B cell (primary cell): Measurements from ENCODE around the gene CNTN4. TPM values are rescaled to one million over a fixed set of nuclear protein-coding genes. Genes with fewer than 3 reads are reported as not detected.

Experiments
- ATAC-seq: fragments of 200-7000 bp; cut with Tn5 transposase; one replicate; pipeline ENCODE4 v1.10.0; 2021; ENCODE audit warnings: low read depth, mild to moderate bottlenecking, moderate number of reproducible peaks, moderate library complexity
- CTCF ChIA-PET: fragments of 350-600 bp; sonication (Branson Sonifier 250); formaldehyde crosslinking; loops from one replicate; lab custom pipeline; 2021; ENCODE audit warnings: antibody characterized with exemption, inconsistent platforms; lab: Charles Lee
- POLR2A ChIA-PET: fragments of 350-600 bp; sonication (Branson Sonifier 250); formaldehyde crosslinking; loops from one replicate; lab custom pipeline; 2021; ENCODE audit warnings: antibody characterized with exemption; lab: Charles Lee
- DNase-seq: peaks from one replicate; pipeline ENCODE4 v3.0.0; 2013
- H2AFZ ChIP-seq: 2 replicates; pipeline ENCODE4 v1.6.1; 2012; ENCODE audit warnings: mild to moderate bottlenecking, low read depth, low read length; ENCODE audit not compliant: insufficient read depth, poor library complexity, severe bottlenecking
- H3K27ac ChIP-seq, 2 donors: 1 replicate in 1 of 2; 2 replicates in 1 of 2; pipeline ENCODE4 v1.5.1; 2012 to 2013; ENCODE audit warnings: low read length in 2 of 2, mild to moderate bottlenecking in 2 of 2, moderate library complexity in 1 of 2
- H3K27me3 ChIP-seq, 4 experiments: fragments of 200-600 bp in 1 of 4; sonication (generic) in 1 of 4; replicated peaks in 1 of 4; 1 replicate in 2 of 4; 2 replicates in 2 of 4; pipeline versions ENCODE4 v1.6.1 to v1.7.0; 2013 to 2016; ENCODE audit warnings: low read length in 3 of 4, mild to moderate bottlenecking in 2 of 4, mixed read lengths in 1 of 4, moderate library complexity in 1 of 4; ENCODE audit not compliant: insufficient read depth in 4 of 4, control insufficient read depth in 3 of 4; ENCODE audit errors: control extremely low read depth in 1 of 4
- H3K36me3 ChIP-seq, 2 experiments: replicated peaks in 1 of 2; 1 replicate in 1 of 2; 2 replicates in 1 of 2; pipeline versions ENCODE4 v1.6.1 to v1.7.1; 2013; ENCODE audit warnings: low read length in 1 of 2; ENCODE audit not compliant: insufficient read depth in 2 of 2, control insufficient read depth in 1 of 2; ENCODE audit errors: control extremely low read depth in 1 of 2, extremely low read depth in 1 of 2
- H3K4me1 ChIP-seq, 2 donors: fragments of 200-600 bp in 1 of 2; sonication (generic) in 1 of 2; 1 replicate in 1 of 2; 2 replicates in 1 of 2; pipeline versions ENCODE4 v1.5.1 to v1.6.1; 2013 to 2017; ENCODE audit warnings: low read length in 2 of 2; ENCODE audit not compliant: control insufficient read depth in 2 of 2, insufficient read depth in 2 of 2
- H3K4me2 ChIP-seq: replicated peaks from 2 replicates; pipeline ENCODE3; 2012; ENCODE audit warnings: mild to moderate bottlenecking, low read depth, low read length; ENCODE audit not compliant: poor library complexity, severe bottlenecking
- H3K4me3 ChIP-seq, 5 experiments: fragments of 200-600 bp in 1 of 5; sonication (generic) in 1 of 5; 1 replicate in 3 of 5; 2 replicates in 2 of 5; pipeline versions ENCODE4 v1.5.1 to v1.7.0; 2011 to 2016; ENCODE audit warnings: low read length in 4 of 5, mild to moderate bottlenecking in 4 of 5, low read depth in 2 of 5, control low read depth in 1 of 5, moderate library complexity in 1 of 5; ENCODE audit not compliant: insufficient read depth in 1 of 5; ENCODE audit errors: control extremely low read depth in 1 of 5, extremely low read depth in 1 of 5
- H3K79me2 ChIP-seq: fragments of 200-600 bp; sonication (generic); one replicate; pipeline ENCODE4 v1.6.0; 2016; ENCODE audit warnings: low read length; ENCODE audit not compliant: control insufficient read depth, insufficient read depth
- H3K9ac ChIP-seq: fragments of 200-600 bp; sonication (generic); 2 replicates; pipeline ENCODE4 v1.6.1; 2017; ENCODE audit warnings: mild to moderate bottlenecking, low read length, moderate library complexity
- H3K9me3 ChIP-seq, 3 donors: one replicate each; pipeline versions ENCODE4 v1.6.1 to v1.7.1; 2013; ENCODE audit warnings: low read length in 2 of 3; ENCODE audit not compliant: control insufficient read depth in 2 of 3, insufficient read depth in 1 of 3; ENCODE audit errors: control extremely low read depth in 1 of 3
- H4K20me1 ChIP-seq: 2 replicates; pipeline ENCODE4 v1.6.0; 2012; ENCODE audit warnings: mild to moderate bottlenecking, low read length; ENCODE audit not compliant: insufficient read depth, control insufficient read depth, poor library complexity, severe bottlenecking
- H3K27ac Mint-ChIP-seq: one replicate; pipeline ENCODE4 v1.8.0; 2021; ENCODE audit warnings: mixed read lengths
- H3K27me3 Mint-ChIP-seq: one replicate; pipeline ENCODE4 v1.8.0; 2021; ENCODE audit warnings: mixed read lengths
- H3K4me1 Mint-ChIP-seq: one replicate; pipeline ENCODE4 v1.8.0; 2021; ENCODE audit warnings: mixed read lengths
- H3K4me3 Mint-ChIP-seq: one replicate; pipeline ENCODE4 v1.8.0; 2021; ENCODE audit warnings: mixed read lengths
- H3K9me3 Mint-ChIP-seq: one replicate; pipeline ENCODE4 v1.8.0; 2022; ENCODE audit warnings: mixed read lengths; ENCODE audit not compliant: insufficient read depth
- EZH2 ChIP-seq: IDR thresholded peaks from 2 replicates; pipeline ENCODE4 v1.6.1; 2012; ENCODE audit warnings: borderline replicate concordance, low read depth, mild to moderate bottlenecking, moderate library complexity, low read length; ENCODE audit not compliant: insufficient read depth, poor library complexity, severe bottlenecking
- WGBS: methylation state at CpG from one replicate; pipeline ENCODE4 v1.1.5; 2013; ENCODE audit warnings: missing lambda C conversion rate; ENCODE audit not compliant: insufficient coverage; 5-methylcytosine and 5-hydroxymethylcytosine counted together
- intact Hi-C: fragments of 100-400 bp; cut with micrococcal nuclease; formaldehyde crosslinking; loops from one replicate; pipeline ENCODE4 v1.10.0; 2022
- polyA plus RNA-seq: library from polyadenylated mRNA; depleted of rRNA; stranded (reverse); fragments of >200 nt; gene quantifications from 2 replicates; pipeline ENCODE4 v1.2.3, GENCODE V29; 2012
- total RNA-seq, 2 donors: library from RNA; stranded (reverse); fragments of 120-200 nt in 1 of 2; gene quantifications; 1 replicate in 1 of 2; 2 replicates in 1 of 2; pipeline versions ENCODE4 v1.2.3 to v1.2.4, GENCODE V29; 2013 to 2022
- TF ChIP-seq, protein P1 (sequence below): fragments of 200-600 bp; IDR thresholded peaks from one replicate; pipeline ENCODE4 v1.8.0; 2022; ENCODE audit warnings: antibody characterized with exemption, mild to moderate bottlenecking

The CNTN4 gene
- total and polyA plus RNA-seq, 2 donors (not counting 1 experiment from before 2014, with no cell fraction given): 0.05 TPM; not detected in 1

DNA sequence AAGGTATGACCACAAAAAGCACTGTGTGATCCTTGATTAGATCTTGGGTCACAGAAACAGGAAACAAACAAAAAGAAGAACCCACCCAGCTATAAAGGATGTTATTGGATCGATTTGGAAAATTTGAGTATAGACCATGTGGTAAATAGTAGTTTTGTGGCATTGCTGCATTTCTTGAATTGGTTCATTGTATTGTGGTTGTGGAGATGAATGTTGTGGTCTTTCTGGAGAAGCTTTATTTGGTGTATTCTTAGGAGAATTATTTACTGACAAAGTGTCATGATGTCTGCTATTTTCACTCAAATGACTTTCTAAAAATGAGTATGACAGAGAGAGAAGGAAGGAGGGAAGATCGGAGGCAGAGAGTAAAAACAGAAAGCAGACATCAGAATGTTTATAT is 406.2 kb downstream of the CNTN4 start:
- Histone ChIP-seq H4K20me1 (no peaks in the 10 kb centered on the region), H3K9ac (no peak overlapping the region), H3K9me3 (no peaks in the 10 kb centered on the region), H2AFZ (no peak overlapping the region), H3K4me1 (no peaks in the 10 kb centered on the region), H3K4me2 (no peak overlapping the region), H3K79me2 (no peaks in the 10 kb centered on the region), H3K27ac (no peak overlapping the region), H3K4me3 (no peak overlapping the region), H3K27me3 (no peaks in the 10 kb centered on the region), H3K36me3 (no peaks in the 10 kb centered on the region)
- ATAC-seq (no peak), DNase-seq (no peak)
- no peaks in the 10 kb centered on the region for H3K4me1 Mint-ChIP-seq
- H3K27ac Mint-ChIP-seq: no peak overlapping the region
- CTCF ChIA-PET: no interaction called here
- 39% methylated on average over 2 of the region's 2 CpGs for WGBS
- no peaks in the 10 kb centered on the region for H3K27me3 Mint-ChIP-seq
- intact Hi-C loops: no loop called here
- H3K9me3 Mint-ChIP-seq: peaks cover 2% of the 10 kb centered on the region
- TF ChIP-seq, protein P1, sequence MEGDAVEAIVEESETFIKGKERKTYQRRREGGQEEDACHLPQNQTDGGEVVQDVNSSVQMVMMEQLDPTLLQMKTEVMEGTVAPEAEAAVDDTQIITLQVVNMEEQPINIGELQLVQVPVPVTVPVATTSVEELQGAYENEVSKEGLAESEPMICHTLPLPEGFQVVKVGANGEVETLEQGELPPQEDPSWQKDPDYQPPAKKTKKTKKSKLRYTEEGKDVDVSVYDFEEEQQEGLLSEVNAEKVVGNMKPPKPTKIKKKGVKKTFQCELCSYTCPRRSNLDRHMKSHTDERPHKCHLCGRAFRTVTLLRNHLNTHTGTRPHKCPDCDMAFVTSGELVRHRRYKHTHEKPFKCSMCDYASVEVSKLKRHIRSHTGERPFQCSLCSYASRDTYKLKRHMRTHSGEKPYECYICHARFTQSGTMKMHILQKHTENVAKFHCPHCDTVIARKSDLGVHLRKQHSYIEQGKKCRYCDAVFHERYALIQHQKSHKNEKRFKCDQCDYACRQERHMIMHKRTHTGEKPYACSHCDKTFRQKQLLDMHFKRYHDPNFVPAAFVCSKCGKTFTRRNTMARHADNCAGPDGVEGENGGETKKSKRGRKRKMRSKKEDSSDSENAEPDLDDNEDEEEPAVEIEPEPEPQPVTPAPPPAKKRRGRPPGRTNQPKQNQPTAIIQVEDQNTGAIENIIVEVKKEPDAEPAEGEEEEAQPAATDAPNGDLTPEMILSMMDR: no peak
- TF ChIP-seq EZH2: no peak
- no peak overlapping the region for H3K4me3 Mint-ChIP-seq
- POLR2A ChIA-PET: no interaction called here

DNA sequence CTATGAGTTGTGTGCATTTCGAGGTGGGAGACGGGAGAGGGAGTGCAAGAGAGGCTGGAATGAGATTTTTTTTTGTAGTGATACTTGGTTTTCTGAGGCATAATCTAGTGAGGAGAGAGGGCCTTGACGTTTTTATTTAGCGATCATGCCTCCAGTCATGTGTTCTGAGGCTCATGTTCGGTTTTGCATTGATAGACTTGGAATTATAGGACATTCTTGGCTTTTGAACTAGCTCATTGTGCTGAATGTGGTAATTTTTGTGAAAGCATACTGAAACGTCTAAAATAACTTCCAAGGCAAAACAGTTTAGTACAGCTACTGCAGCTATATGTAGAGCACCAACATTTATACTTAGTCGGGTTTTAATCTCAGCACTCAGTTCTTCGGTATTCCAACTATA is 408.1 kb downstream of the CNTN4 start:
- no peaks in the 10 kb centered on the region for H3K79me2 ChIP-seq
- no peak for ATAC-seq
- Mint-ChIP-seq H3K9me3 (peaks cover 2% of the 10 kb centered on the region), H3K4me3 (no peak overlapping the region), H3K4me1 (no peaks in the 10 kb centered on the region), H3K27me3 (no peaks in the 10 kb centered on the region), H3K27ac (no peak overlapping the region)
- no peak overlapping the region for H2AFZ ChIP-seq
- 73% methylated on average over 4 of the region's 8 CpGs for WGBS
- intact Hi-C loops: no loop called here
- H3K4me1 ChIP-seq: no peaks in the 10 kb centered on the region
- no peak for DNase-seq
- H3K4me3 ChIP-seq: no peak overlapping the region
- no peaks in the 10 kb centered on the region for H3K36me3 ChIP-seq
- TF ChIP-seq EZH2: no peak
- TF ChIP-seq, protein P1: no peak
- no peak overlapping the region for H3K27ac ChIP-seq
- no peaks in the 10 kb centered on the region for H4K20me1 ChIP-seq
- ChIA-PET POLR2A (no interaction called here), CTCF (no interaction called here)
- no peak overlapping the region for H3K4me2 ChIP-seq
- H3K9me3 ChIP-seq: no peaks in the 10 kb centered on the region
- no peak overlapping the region for H3K9ac ChIP-seq
- no peaks in the 10 kb centered on the region for H3K27me3 ChIP-seq
